ENCODE data around the gene ANKRD30B. TPM values are rescaled to one million over a fixed set of nuclear protein-coding genes. Genes with fewer than 3 reads are reported as not detected.
"Not testable (repeated sequence)": the region's sequence is repeated elsewhere in the genome, so short reads cannot be mapped to it uniquely, and the experiment has no call there.

The ANKRD30B gene
- total RNA-seq, 1 experiment from 2014 or later = not detected

DNA sequence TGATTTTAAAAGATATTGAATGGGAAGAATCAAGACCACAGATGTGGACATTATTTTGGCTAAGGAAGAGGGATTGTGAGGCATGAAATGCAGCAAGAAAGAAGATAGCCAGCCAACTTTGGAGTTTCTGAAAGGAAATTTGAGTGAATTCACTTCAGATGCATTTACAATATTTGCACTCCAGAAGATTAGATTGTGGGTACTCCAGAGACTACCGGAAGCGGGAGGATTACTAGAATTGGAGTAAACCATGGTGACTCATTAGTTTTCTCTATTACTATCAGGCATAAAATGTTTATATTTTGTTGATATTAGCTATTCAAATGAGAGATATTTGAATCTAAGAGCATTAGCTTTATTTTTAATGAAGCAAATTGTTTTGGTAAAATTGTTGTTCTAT, 93.6 kb downstream of the ANKRD30B start:
- DNase-seq (ENCODE audit: low read depth) = not testable (repeated sequence)

DNA sequence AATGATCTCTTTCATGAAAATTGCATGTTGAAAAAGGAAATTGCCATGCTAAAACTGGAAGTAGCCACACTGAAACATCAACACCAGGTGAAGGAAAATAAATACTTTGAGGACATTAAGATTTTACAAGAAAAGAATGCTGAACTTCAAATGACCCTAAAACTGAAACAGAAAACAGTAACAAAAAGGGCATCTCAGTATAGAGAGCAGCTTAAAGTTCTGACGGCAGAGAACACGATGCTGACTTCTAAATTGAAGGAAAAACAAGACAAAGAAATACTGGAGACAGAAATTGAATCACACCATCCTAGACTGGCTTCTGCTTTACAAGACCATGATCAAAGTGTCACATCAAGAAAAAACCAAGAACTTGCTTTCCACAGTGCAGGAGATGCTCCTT, 103.6 kb downstream of the ANKRD30B start:
- DNase-seq (ENCODE audit: low read depth) = not testable (repeated sequence)

DNA sequence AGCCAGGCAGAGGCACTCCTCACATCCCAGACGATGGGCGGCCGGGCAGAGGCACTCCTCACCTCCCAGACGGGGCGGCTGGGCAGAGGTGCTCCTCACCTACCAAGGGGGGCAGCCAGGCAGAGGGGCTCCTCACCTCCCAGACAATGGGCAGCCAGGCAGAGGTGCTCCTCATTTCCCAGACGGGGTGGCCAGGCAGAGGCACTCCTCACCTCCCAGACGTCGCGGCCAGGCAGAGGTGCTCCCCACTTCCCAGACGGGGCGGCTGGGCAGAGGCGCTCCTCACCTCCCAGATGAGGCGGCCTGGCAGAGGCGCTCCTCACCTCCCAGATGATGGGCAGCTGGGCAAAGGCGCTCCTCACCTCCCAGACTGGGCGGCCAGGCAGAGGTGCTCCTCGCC, 107.7 kb downstream of the ANKRD30B start:
- DNase-seq (ENCODE audit: low read depth) = not testable (repeated sequence)

DNA sequence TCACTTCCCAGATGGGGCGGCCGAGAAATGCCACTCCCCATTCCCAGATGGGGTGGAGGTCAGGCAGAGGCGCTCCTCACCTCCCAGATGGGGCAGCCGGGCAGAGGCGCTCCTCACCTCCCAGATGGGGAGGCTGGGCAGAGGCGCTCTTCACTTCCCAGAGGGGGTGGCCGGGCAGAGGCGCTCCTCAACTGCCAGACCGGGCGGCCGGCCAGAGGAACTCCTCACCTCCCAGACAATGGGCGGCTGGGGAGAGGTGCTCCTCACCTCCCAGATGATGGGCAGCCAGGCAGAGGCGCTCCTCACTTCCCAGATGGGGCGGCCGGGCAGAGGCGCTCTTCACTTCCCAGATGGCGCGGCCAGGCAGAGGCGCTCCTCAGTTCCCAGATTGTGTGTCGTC, 108.3 kb downstream of the ANKRD30B start:
- DNase-seq (ENCODE audit: low read depth) = not testable (repeated sequence)

DNA sequence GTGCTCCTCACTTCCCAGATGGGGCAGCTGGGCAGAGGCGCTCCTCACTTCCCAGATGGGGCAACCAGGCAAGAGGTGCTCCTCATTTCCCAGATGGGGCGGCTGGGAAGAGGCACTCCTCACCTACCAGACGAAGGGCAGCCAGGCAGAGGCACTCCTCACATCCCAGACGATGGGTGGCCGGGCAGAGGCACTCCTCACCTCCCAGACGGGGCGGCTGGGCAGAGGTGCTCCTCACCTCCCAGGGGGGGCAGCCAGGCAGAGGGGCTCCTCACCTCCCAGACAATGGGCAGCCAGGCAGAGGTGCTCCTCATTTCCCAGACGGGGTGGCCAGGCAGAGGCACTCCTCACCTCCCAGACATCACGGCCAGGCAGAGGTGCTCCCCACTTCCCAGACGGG, 110.5 kb downstream of the ANKRD30B start:
- not testable (repeated sequence) for DNase-seq (ENCODE audit: low read depth)

DNA sequence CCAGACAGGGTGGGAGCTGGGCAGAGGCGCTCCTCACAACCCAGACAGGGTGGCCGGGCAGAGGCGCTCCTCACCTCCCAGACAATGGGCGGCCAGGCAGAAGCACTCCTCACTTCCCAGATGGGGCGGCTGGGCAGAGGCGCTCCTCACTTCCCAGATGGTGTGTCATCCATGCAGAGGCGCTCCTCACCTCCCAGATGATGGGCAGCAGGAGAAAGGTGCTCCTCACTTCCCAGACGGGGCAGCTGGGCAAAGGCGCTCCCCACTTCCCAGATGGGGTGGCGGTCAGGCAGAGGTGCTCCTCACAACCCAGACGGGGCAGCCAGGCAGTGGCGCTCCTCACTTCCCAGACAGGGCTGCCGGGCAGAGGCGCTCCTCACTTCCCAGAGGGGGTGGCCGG, 112.0 kb downstream of the ANKRD30B start:
- DNase-seq (ENCODE audit: low read depth) = not testable (repeated sequence)

DNA sequence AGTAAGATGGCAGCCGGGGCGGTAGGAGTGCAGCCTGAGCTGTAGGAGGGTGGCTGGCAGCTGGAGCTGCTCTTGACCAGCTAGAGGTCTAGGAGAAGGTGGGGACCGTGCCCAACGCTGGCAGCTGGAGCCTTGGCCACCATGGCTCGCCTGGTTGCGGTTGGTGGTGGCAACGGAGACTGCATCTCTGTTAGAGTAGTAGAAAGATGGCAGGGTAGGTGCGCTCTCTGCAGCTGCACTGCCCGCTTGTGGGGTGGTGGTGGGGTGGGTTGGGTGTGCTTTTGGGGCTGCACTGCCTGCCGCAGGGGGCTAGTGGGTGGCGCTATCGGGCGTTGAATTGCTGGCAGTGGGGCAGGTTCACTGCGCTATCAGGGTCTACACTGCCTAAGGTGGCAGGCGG, 118.5 kb downstream of the ANKRD30B start:
- not testable (repeated sequence) for DNase-seq (ENCODE audit: low read depth)

DNA sequence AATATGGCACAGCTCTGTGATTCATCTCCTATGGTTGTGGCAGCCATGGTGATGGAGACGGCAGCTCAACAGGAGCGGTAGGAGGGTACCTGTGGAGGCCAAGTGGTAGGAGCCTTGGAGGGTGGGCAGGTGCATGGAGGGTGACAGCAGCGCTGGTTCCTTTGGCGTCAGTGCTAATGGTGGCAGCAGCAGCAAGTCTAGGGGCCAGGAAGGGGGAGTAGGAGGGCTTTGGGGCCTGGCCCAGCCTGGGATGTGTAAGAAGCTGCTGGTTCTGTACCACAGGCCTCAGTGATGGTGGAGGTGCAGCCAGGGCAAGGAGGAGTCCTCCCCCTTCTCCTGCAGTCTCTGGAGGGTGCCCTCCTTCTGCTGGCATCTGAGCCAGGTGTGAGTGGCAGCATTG, 120.0 kb downstream of the ANKRD30B start:
- not testable (repeated sequence) for DNase-seq (ENCODE audit: low read depth)

DNA sequence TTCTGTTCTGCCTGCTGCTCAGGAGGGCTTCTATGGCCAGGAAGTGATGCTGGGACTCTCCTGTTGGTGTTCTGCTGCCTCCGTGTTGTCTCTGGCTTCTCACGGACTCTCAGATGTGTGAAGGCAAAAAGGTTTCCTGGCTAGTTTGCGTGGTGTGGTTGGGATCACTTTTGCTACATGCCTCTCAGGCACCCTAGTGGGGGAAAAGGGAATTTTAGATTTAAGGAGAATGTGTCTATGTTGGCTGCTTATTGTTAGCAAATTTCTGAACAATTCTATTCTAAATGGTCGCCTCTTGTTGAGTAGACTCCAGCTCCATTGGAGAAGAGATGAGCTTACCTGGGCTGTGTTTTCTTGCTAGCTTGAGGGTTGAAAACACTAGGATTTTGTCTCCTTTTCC, 120.9 kb downstream of the ANKRD30B start:
- not testable (repeated sequence) for DNase-seq (ENCODE audit: low read depth)

DNA sequence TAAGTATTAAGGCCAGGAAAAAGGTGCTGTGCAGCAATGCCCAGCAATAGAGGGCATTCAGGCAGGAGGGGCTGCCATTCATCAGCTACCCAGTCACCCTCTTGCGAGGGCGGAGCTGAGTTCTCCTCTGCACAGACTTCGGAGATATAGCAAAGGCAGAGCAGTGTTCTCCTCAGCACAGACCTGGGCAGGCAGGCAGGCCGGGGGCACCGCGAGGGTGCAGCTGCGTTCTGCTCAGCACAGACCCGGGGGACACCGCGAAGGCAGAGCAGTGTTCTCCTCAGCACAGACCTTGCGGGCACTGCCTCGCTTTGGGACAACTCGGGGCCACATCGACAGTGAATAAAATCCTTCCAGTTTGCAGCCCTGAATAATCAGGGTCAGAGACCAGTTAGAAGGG, 130.9 kb downstream of the ANKRD30B start:
- DNase-seq (ENCODE audit: low read depth) = not testable (repeated sequence)

DNA sequence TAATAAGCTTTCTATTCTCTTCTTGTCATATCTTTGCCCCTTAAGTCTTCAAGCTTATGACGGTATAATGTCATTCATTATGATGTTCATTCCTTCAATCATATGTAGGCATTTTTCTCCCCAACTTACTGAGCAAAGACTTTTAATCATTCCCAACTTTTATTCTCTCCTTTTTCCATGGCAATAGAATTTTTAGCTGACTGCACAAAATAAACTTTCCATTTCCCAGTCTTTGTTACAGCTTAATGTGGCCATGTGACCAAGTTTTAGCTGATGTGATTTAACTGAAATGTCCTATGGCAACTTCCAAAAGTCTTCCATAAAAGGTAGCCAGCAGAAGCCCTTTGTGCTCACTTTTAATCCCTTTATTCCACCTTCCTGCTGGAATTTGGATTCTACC, 152.5 kb downstream of the ANKRD30B start:
- no peak for DNase-seq (ENCODE audit: low read depth)

Small RNAs within 50 kb of the gene (small RNA-seq; reads per million reads assigned to genes)
- gene MIR3156-2 (not detected), gene RNU6-1210P (not detected)

Other genes starting within 250 kb of the ANKRD30B start
- 0.24 TPM in 1 of 2 replicates, not detected in the other for gene POTEC, start 204.6 kb upstream of the ANKRD30B start, total RNA-seq (2014; rRNA removed; shearing (Covaris generic))